A172 (cell line): ENCODE results near the gene DCLK1. TPM values are rescaled to one million over a fixed set of nuclear protein-coding genes. Genes with fewer than 3 reads are reported as not detected.

Experiments used
- DNase-seq: peaks from one replicate; pipeline ENCODE4 v3.0.0-alpha.2; 2015; ENCODE audit warnings: low spot score
- total RNA-seq: library from RNA; depleted of rRNA; stranded (reverse); fragments of >200 nt; shearing (Covaris generic); gene quantifications from 2 replicates; pipeline ENCODE4 v1.2.3, GENCODE V29; 2014

DCLK1 gene
- total RNA-seq, 1 experiment from 2014 or later, result 12.6 TPM

GRCh38 chr13:35787937-35788336, 343.2 kb downstream of the DCLK1 start:
- no peak for DNase-seq

GRCh38 chr13:35785576-35786303, 345.4 kb downstream of the DCLK1 start:
- DNase-seq, result no peak

DNA sequence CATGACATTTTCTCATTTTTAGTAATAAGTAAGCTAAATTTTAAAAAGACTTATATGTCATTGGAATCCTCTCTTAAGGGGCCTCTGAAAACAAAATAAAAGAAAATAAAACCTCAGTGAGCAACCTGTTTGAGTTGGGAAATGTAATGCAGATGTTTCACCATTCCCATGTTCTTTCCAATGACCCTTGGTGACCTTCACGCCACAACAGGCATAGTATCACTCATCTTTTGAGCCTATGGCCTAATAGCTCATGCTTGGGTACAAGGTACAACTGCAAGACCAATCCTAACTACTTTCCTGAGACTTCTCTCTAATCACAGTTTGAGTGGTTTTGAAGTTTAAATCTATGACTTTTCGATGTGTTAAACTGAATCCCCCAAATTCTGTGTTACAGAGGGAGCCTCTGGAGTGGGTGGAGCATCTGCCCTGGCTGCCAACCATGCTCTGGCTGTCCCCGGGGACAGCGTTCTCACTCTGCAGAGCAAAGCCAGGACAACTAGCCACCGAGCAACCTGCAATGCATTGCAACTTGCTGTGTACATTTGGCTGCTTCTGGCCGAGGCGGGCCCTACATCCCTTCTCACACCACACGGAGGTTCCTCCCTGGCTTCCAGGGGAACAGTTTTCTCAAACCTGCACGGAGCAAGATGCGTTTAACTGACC, 346.8 kb downstream of the DCLK1 start:
- no peak for DNase-seq

GRCh38 chr13:35782793-35783192, 348.4 kb downstream of the DCLK1 start:
- no peak for DNase-seq

- DNase-seq, result no peak
Measured at GRCh38 chr13:35781036-35782000, 349.9 kb downstream of the DCLK1 start.

DNA sequence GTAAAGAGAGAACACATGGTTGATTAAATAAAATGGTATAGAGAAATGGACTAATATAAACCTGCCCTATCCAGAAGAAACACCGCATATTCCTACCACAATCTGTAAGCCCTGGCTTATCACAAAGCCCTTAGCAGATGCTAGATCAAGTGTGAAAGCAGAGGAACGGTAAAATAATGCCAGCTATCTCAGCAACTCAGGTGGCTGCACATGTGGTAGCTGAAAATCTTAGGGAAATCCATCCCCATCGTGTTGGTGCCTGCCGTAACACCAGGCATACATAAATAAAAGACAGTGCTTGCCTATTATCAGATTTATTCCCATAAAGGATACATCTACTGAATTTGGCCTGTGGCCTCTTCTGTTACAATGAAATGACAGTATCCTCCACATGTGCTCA, 350.6 kb downstream of the DCLK1 start:
- no peak for DNase-seq

DNA sequence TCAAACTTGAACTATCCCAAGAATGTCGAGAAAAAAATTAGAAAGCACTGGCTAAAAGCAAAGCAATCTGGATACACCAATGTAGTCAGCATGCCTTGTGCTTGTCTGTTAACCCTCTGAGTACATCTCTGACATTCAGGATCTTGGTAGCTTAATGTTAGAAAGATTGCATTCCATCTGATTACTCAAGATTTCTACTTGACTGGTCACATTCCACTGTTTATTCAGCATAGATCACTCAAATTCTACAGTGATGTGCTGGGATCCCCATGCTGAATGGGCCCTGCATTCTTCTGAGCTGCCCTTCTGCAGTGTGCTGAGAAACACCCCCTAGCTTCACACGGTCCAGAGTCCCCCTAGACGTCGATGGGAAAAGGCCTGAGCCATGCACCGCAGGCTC, 359.3 kb downstream of the DCLK1 start:
- peak; percentile 7 for DNase-seq

DNA sequence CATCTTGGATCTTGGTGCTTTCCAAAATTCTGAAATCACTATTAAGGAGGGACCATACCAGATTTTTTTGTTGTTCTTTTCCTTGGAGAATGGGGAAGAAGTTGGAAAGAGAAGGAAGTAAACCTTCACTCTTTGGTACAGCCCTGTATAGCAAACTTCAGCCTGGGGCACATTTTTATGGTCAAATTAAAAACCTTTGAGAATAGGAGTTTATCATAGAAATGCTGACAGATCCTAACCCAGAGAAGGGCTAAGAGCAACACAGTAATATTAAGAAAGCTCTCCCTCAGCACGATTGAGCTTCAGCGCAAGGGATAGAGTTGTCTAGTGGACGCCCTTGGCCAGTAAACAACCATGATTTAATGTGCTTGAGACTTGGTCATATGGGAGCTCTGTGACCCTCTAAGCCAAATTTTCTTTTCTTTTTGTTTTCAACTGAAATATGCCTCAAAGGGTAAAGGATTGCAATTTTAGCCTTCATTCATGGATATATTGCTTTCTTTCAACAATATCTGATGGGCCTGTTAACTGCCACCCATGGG, 360.4 kb downstream of the DCLK1 start:
- no peak for DNase-seq

DNA sequence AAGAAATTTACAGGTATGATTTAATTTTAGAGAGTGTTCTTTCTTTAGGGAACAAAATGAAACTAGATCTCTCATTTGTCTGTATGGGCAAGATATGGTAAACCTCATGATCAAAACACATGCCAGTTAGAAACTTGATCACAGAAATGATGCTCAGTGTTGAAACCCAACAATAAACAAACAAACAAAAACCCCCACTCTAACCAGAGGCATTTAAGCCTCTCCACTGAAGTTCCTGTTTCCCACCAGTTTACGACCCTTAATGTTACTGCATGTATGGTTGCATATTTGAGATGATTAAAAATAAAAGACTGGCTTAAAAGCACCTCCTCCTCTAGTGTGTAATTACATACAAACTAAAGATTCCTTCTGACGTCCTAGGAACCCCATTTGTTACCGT, 361.4 kb downstream of the DCLK1 start:
- no peak for DNase-seq

- no peak for DNase-seq
Measured at GRCh38 chr13:35768551-35768950, 362.6 kb downstream of the DCLK1 start.

DNA sequence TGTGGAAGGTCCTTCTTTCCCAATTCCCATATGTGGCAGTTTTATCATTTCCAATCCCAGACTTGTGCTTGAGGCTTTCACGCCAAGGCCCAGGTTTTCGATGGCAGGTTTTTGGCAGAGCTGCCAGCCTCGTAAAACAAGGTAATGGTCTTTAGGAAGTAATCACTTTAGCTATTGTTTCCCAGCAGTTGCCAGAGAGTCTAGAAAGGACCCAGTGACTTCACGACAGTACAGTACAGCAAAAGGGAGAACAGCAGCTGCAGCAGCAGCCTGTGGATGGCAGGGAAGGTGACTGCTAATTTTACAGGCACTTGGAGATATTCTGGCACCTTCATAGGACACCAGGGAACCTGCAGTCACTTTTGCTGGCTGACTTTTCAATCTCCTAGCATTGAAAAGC, 363.1 kb downstream of the DCLK1 start:
- DNase-seq, result no peak

DNA sequence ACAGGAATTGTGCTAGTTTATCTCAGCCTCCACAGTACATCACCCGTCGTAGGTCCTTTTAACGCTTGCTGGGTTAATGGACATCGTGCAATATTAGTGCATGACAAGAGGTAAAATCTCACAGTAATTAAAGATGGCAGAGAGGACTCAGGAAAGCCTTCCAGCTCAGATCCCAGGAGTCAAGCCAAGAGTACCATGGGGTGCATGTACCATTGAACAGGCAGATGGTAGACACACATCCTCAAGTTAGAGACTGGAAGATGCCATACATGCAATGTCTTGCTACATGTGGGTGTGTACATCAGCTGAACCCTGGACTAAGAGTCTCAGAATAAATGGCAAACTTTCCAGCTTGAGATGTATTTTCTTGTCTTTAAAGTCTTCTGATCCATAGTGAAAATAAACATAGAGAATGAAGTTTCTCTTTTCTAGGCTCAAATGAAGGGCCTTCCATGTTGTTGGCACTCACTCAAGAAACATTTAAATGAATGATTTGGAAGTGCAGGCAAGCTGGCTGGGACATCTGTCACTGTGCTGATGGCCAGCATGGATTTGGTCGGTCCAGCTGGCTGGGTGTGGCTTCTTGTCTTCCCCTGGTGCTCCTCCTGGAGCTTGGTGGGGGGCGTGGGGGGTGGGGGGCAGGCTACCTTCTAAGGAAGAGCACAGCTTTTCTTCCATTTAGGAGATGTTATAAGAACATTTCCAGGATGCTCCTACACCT, 363.8 kb downstream of the DCLK1 start:
- DNase-seq, result no peak

DNA sequence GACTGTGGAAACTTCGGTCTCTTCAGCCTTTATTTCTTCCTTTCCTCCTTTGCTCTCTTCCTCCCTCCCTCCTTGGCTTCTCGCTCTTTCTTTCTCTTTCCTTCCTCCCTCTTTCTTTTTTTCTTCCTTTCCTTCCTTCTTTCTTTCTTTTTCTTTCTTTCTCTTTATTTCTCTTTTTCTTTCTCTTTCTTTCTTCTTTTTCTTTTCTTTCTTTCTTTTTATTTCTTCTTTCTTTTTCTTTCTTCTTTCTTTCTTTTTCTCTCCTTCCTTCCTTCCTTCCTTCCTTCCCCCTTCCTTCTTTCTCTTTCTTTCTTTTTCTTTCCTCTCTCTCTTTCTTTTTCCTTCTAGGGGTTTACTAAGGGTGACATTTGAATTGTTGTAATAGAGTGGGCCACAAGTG, 364.5 kb downstream of the DCLK1 start:
- DNase-seq, result no peak

DNA sequence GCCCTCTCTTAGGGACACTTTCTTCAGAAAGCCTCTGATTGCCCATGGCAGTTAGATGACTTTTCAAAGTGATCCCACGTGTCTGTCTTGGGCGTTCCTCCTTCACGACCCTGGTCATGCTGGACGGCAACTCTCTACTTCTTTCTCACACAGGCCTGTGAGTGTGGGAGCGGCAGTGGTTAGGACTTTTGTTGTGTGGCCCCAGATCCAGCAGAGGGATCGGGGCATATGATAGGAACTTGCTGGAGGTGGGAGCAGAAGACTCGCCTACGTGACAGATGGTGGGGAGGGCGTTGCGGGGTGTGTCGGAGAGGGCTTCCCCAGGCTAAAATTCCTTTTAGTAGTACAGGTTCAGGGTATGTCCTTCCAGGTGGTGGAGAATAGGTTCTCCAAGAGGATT, 365.2 kb downstream of the DCLK1 start:
- DNase-seq, result no peak

DNA sequence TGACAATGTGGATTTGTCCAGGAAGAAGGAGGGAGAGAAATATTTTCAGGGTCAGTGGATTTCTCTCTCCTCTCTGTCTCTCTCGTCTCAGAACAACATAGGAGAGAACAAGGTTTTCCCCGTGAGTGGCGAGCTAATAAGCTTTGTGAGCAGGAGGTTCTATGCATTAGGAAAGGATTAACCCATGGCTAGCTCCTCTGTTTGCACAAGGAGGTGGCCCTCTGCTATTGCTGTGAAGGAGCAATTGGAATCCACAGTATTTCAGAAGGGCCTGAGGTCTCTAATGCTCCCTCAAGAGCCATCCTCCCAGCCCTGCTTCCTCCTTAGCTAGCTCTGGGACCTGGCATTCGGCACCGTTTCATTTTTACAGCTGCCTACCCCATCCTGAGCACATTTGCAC, 365.8 kb downstream of the DCLK1 start:
- DNase-seq, result no peak

GRCh38 chr13:35764326-35765015, 366.7 kb downstream of the DCLK1 start:
- no peak for DNase-seq

- DNase-seq, result no peak
Measured at GRCh38 chr13:35763782-35764123, 367.4 kb downstream of the DCLK1 start.

DNA sequence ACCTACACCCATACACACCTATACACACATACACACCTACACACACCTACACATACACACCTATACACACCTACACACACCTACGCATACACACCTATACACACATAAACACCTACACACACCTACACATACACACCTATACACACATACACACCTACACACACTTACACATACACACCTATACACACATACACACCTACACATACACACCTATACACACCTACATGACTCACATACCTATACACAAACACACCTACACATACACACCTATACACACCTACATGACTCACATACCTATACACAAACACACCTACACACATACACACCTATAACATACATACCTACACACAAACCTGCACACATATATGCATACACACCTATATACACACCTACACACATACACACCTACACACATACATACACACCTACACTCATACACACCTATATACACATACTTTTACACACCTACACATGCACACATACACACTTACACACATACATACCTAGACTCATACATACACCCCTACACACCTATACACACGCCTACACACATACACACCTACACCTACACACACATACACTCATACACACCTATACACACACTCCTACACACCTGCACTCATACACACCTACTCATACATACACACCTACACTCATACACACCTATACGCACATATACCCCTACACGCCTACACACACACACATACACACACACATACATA, 368.0 kb downstream of the DCLK1 start:
- DNase-seq, result no peak

GRCh38 chr13:35761440-35762252, 369.5 kb downstream of the DCLK1 start:
- DNase-seq, result no peak
